Omental fat pad (tissue), 4 donors: Measurements from ENCODE around the gene ZDHHC6. TPM values are rescaled to one million over a fixed set of nuclear protein-coding genes. Genes with fewer than 3 reads are reported as not detected.

Experiments used
- ATAC-seq: fragments of 150-250 bp; one replicate; pipeline ENCODE4 v1.9.1; 2016; ENCODE audit warnings: mild to moderate bottlenecking, moderate library complexity; ENCODE audit not compliant: low FRiP score
- DNase-seq: peaks from one replicate; pipeline ENCODE4 v3.0.0-alpha.2; 2019; ENCODE audit warnings: low spot score
- CTCF ChIP-seq, 3 donors: fragments of 450-650 bp; IDR thresholded peaks; one replicate each; pipeline ENCODE4 v1.5.1; 2016 to 2017; ENCODE audit warnings: antibody characterized with exemption in 3 of 3, mild to moderate bottlenecking in 3 of 3, moderate library complexity in 2 of 3
- total RNA-seq, 4 donors: library from RNA; depleted of rRNA; stranded (reverse); fragments of >200 nt; gene quantifications; one replicate each; pipeline ENCODE4 v1.1.0, GENCODE V29; 2016

The ZDHHC6 gene
- total RNA-seq, 4 donors from 2014 or later, result 21.9 to 35.9 (median 26.5) TPM

GRCh38 chr10:112460366-112460765 lies 13.7 kb upstream of the ZDHHC6 start:
- DNase-seq (no peak), ATAC-seq (no peak)

GRCh38 chr10:112456533-112456932 lies 9.8 kb upstream of the ZDHHC6 start:
- ATAC-seq (no peak), DNase-seq (no peak)
- TF ChIP-seq CTCF (IDR thresholded peaks at IDR 0.05), result no peak

More at GRCh38 chr10:112460366-112460765, 13.7 kb upstream of the ZDHHC6 start:
- TF ChIP-seq CTCF (IDR thresholded peaks at IDR 0.05), result no peak

- TF ChIP-seq CTCF (IDR thresholded peaks at IDR 0.05), result no peak
- DNase-seq (no peak), ATAC-seq (no peak)
Observed at GRCh38 chr10:112454910-112455779, 8.4 kb upstream of the ZDHHC6 start.

GRCh38 chr10:112448888-112449287 lies 2.2 kb upstream of the ZDHHC6 start:
- ATAC-seq (no peak), DNase-seq (no peak)
- no peak for TF ChIP-seq CTCF (IDR thresholded peaks at IDR 0.05)

GRCh38 chr10:112447620-112447928 lies 860 bp upstream of the ZDHHC6 start:
- DNase-seq, result no peak
- TF ChIP-seq CTCF (IDR thresholded peaks at IDR 0.05), result no peak
- no peak for ATAC-seq

GRCh38 chr10:112446055-112446854 lies 459 bp downstream of the ZDHHC6 start:
- TF ChIP-seq CTCF (IDR thresholded peaks at IDR 0.05), result no peak
- peak; percentile 42 for ATAC-seq
- no peak for DNase-seq
